Testis (tissue), 3 donors: ENCODE results near the gene TBC1D5. TPM values are rescaled to one million over a fixed set of nuclear protein-coding genes. Genes with fewer than 3 reads are reported as not detected.
"Not testable (repeated sequence)": the region's sequence is repeated elsewhere in the genome, so short reads cannot be mapped to it uniquely, and the experiment has no call there.

ENCODE experiments used
- DNase-seq: peaks from one replicate; pipeline ENCODE4 v3.0.0-alpha.2; 2019
- H3K27ac ChIP-seq, 2 donors: fragments of 200-600 bp; sonication (generic); one replicate each; pipeline ENCODE4 v1.5.1; 2019
- H3K27me3 ChIP-seq: fragments of 200-600 bp; sonication (generic); one replicate; pipeline ENCODE4 v1.5.1; 2019
- H3K36me3 ChIP-seq: fragments of 200-600 bp; sonication (generic); one replicate; pipeline ENCODE4 v1.5.1; 2017; ENCODE audit warnings: low read depth; ENCODE audit errors: missing control alignments
- H3K4me1 ChIP-seq: fragments of 200-600 bp; sonication (generic); one replicate; pipeline ENCODE4 v1.5.1; 2019
- H3K4me3 ChIP-seq, 2 donors: fragments of 200-600 bp; sonication (generic); one replicate each; pipeline ENCODE4 v1.5.1; 2017 to 2019
- H3K9me3 ChIP-seq: fragments of 200-600 bp; sonication (generic); one replicate; pipeline ENCODE4 v1.5.1; 2017
- CTCF ChIP-seq, 3 experiments: fragments of 450-650 bp in 2 of 3; fragments of 200-600 bp in 1 of 3; sonication (generic) in 1 of 3; IDR thresholded peaks; one replicate each; pipeline ENCODE4 v1.5.1; 2016 to 2019; ENCODE audit warnings: antibody characterized with exemption in 3 of 3, mild to moderate bottlenecking in 2 of 3, moderate library complexity in 1 of 3
- POLR2A ChIP-seq: fragments of 450-650 bp; IDR thresholded peaks from one replicate; pipeline ENCODE4 v1.6.1; 2017; ENCODE audit warnings: antibody characterized with exemption, mild to moderate bottlenecking, moderate library complexity
- WGBS, 2 donors: methylation state at CpG; one replicate each; pipeline ENCODE4 v1.1.5; 2018; 5-methylcytosine and 5-hydroxymethylcytosine counted together
- intact Hi-C: fragments of 100-400 bp; cut with DNase I; formaldehyde crosslinking; loops from one replicate; pipeline ENCODE4 v1.15.1; 2023; ENCODE audit warnings: low total_unique reads
- polyA plus RNA-seq: library from polyadenylated mRNA; stranded (reverse); fragments of 350-450 nt; fragmentation: Illumina TruSeq; extraction: RNeasy Lipid Tissue Mini Kit (QIAGEN cat#74804); gene quantifications from one replicate; pipeline ENCODE4 v1.2.3, GENCODE V29; 2014; ENCODE audit warnings: low read depth, low replicate concordance; ENCODE audit not compliant: insufficient read depth
- total RNA-seq, 2 donors: library from RNA; depleted of rRNA; stranded (reverse); fragments of >200 nt; gene quantifications; one replicate each; pipeline ENCODE4 v1.2.3, GENCODE V29; 2016

Gene TBC1D5
- total and polyA plus RNA-seq, 3 donors from 2014 or later, result 47.8 to 98.1 (median 95.4) TPM

DNA sequence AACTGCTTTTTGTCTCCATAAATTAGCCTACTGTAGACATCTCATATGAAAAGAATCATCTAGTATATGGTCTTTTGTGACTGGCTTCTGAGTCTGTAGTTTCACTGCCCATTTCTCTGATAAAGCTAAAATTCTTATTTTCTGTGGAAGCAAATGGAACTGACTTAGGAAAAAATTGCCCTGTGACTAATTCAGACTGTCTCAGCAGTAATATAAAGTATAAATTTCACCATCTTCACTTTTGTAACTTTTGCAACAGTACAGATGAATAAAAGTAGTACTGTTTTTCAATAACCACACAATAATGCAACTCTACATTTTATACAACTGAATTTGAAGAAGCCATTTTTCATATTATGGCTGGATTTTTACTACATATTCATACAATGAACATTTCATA lies 104.1 kb downstream of the TBC1D5 start:
- no peaks in the 10 kb centered on the region for H3K27me3 ChIP-seq
- H3K27ac ChIP-seq, result no peak overlapping the region
- intact Hi-C loops, result no loop called here
- no peak for DNase-seq
- H3K4me1 ChIP-seq, result no peaks in the 10 kb centered on the region
- TF ChIP-seq POLR2A, result no peak
- no peak for TF ChIP-seq CTCF (IDR thresholded peaks at IDR 0.05)
- no peaks in the 10 kb centered on the region for H3K9me3 ChIP-seq
- H3K36me3 ChIP-seq, result no peaks in the 10 kb centered on the region
- H3K4me3 ChIP-seq, result no peak overlapping the region

GRCh38 chr3:17635675-17636074 lies 106.8 kb downstream of the TBC1D5 start:
- H3K27ac ChIP-seq, result peak overlapping the region; percentile 50 to 70

DNA sequence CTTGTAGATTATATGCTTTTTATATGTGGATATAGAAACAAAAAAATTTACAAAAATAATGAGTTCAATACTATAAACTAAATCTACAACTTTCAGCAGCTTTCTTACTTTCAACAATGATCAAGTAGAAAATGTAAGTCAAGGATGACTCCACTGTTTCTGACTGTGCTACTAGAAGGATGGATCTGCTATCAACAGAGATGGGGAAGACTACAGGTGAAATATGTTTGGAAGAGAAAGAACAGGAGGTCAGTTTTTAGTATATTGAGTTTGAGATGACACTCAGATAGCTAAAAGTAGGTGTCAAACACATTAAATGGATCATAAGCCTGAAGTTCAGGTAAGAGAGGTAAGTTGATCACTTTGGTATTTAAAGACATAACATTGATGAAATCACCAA lies 107.5 kb downstream of the TBC1D5 start:
- Histone ChIP-seq H3K4me1 (no peaks in the 10 kb centered on the region), H3K9me3 (no peaks in the 10 kb centered on the region)

More at GRCh38 chr3:17635675-17636074, 106.8 kb downstream of the TBC1D5 start:
- intact Hi-C loops, H3K9me3 ChIP-seq, DNase-seq, H3K4me1 ChIP-seq, H3K27me3 ChIP-seq, H3K36me3 ChIP-seq, H3K4me3 ChIP-seq: not testable (repeated sequence)
- WGBS, 2 donors, result 26 to 29% methylated on average over 2 of the region's 2 CpGs

GRCh38 chr3:17634201-17634600 lies 108.2 kb downstream of the TBC1D5 start:
- no peak overlapping the region for H3K4me3 ChIP-seq
- 90 to 95% methylated on average over 2 of the region's 2 CpGs for WGBS, 2 donors
- TF ChIP-seq CTCF (IDR thresholded peaks at IDR 0.05) (no peak), POLR2A (no peak)
- no peaks in the 10 kb centered on the region for H3K9me3 ChIP-seq
- no peak overlapping the region for H3K27ac ChIP-seq
- H3K36me3 ChIP-seq, result no peaks in the 10 kb centered on the region
- no peaks in the 10 kb centered on the region for H3K4me1 ChIP-seq
- intact Hi-C loops, result no loop called here
- DNase-seq, result no peak
- H3K27me3 ChIP-seq, result no peaks in the 10 kb centered on the region

More for the DNA sequence above, 107.5 kb downstream of the TBC1D5 start:
- H3K27me3 ChIP-seq, result no peaks in the 10 kb centered on the region
- TF ChIP-seq CTCF (IDR thresholded peaks at IDR 0.05) (no peak), POLR2A (no peak)
- no peak overlapping the region for H3K4me3 ChIP-seq
- H3K36me3 ChIP-seq, result no peaks in the 10 kb centered on the region
- DNase-seq, result no peak
- H3K27ac ChIP-seq, result peak overlapping the region; percentile 50 to 70
- intact Hi-C loops, result no loop called here

DNA sequence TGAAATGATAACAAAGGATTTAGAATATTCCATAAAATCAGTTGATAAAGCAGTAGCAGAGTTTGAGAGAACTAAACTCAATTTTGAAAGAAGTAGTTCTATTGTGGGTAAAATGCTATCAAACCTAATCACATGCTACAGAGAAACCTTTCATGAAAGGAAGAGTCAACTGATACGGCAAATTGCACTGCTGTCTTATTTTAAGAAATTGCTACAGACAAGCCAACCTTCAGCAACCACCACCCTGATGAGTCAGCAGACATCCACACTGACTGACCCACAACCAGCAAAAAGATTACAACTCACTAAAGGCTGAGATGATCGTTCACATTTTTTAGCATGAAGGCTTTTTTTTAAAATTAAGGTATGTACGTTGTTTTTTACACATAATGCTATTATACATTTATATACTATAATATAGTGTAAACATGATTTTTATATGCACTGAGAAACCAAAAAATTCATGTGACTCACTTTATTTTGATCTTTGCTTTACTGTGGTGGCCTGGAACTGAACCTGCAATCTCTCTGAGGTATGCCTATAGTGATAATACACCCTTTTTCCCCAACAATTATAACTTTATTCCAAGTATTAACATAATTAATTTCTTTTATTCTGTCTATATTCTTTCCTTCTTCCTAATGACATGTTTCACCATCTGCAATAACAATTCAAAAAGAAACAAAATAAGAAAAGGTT lies 109.9 kb downstream of the TBC1D5 start:
- intact Hi-C loops, result no loop called here
- Histone ChIP-seq H3K36me3 (no peaks in the 10 kb centered on the region), H3K27ac (no peak overlapping the region), H3K27me3 (no peaks in the 10 kb centered on the region), H3K9me3 (no peaks in the 10 kb centered on the region), H3K4me1 (no peaks in the 10 kb centered on the region), H3K4me3 (no peak overlapping the region)
- DNase-seq, result peak; percentile 36
- no peak for TF ChIP-seq CTCF (IDR thresholded peaks at IDR 0.05)
- TF ChIP-seq POLR2A, result no peak
- WGBS, 2 donors, result 37 to 54% methylated on average over 3 of the region's 3 CpGs
